Panc1 (cell line): ENCODE measurements around the gene ABCC4. TPM values are rescaled to one million over a fixed set of nuclear protein-coding genes. Genes with fewer than 3 reads are reported as not detected.

Source experiments
- ATAC-seq: fragments of 200-7000 bp; cut with Tn5 transposase; 2 replicates; pipeline ENCODE4 v1.9.1; 2020; ENCODE audit warnings: mild to moderate bottlenecking, moderate library complexity
- BruUV-seq: library from RNA; stranded (reverse); fragments of 400-500 nt; replicated peaks from 2 replicates; lab custom pipeline; 2021; lab: Mats Ljungman, UMichigan
- CTCF ChIA-PET: fragments of 300-600 bp; sonication (Branson Sonifier 250); formaldehyde crosslinking; loops from one replicate; lab custom pipeline; 2022; ENCODE audit warnings: antibody characterized with exemption; lab: Charles Lee
- POLR2A ChIA-PET: fragments of 300-600 bp; sonication (Branson Sonifier 250); formaldehyde crosslinking; loops from one replicate; lab custom pipeline; 2022; ENCODE audit warnings: antibody characterized with exemption; lab: Charles Lee
- DNase-seq: peaks from one replicate; pipeline ENCODE4 v3.0.0-alpha.2; 2010; ENCODE audit warnings: low read depth, low spot score
- H3K27ac ChIP-seq: 2 replicates; pipeline ENCODE4 v1.5.1; 2011; ENCODE audit warnings: mild to moderate bottlenecking, low read length, inconsistent platforms
- H3K27me3 ChIP-seq: fragments of 200-500 bp; sonication (Bioruptor generic); 2 replicates; pipeline ENCODE4 v1.6.0; 2014; ENCODE audit warnings: low read length, inconsistent platforms; ENCODE audit not compliant: control insufficient read depth, insufficient read depth
- H3K36me3 ChIP-seq: fragments of 200-500 bp; sonication (Bioruptor generic); 2 replicates; pipeline ENCODE4 v1.5.1; 2014; ENCODE audit warnings: inconsistent platforms, mild to moderate bottlenecking, low read length, moderate library complexity; ENCODE audit not compliant: control insufficient read depth, insufficient read depth
- H3K4me1 ChIP-seq: 2 replicates; pipeline ENCODE4 v1.5.1; 2011; ENCODE audit warnings: inconsistent platforms, mild to moderate bottlenecking, low read length, moderate library complexity; ENCODE audit not compliant: control insufficient read depth, insufficient read depth
- H3K4me3 ChIP-seq, 2 experiments: 2 replicates each; pipeline ENCODE4 v1.5.1; 2011 to 2012; ENCODE audit warnings: low read depth in 2 of 2, low read length in 2 of 2, mild to moderate bottlenecking in 2 of 2, inconsistent platforms in 1 of 2, moderate library complexity in 1 of 2
- H3K9me3 ChIP-seq: fragments of 200-500 bp; sonication (Bioruptor generic); 2 replicates; pipeline ENCODE4 v1.5.1; 2014; ENCODE audit warnings: low read depth, mild to moderate bottlenecking, inconsistent platforms, low read length, moderate library complexity; ENCODE audit not compliant: control insufficient read depth, insufficient read depth
- CTCF ChIP-seq: fragments of 450-650 bp; IDR thresholded peaks from 2 replicates; pipeline ENCODE4 v1.5.1; 2017; ENCODE audit warnings: mild to moderate bottlenecking
- POLR2AphosphoS5 ChIP-seq: IDR thresholded peaks from 2 replicates; pipeline ENCODE4 v1.6.1; 2012; ENCODE audit warnings: mild to moderate bottlenecking, low read depth, low read length, moderate library complexity
- SIN3A ChIP-seq: IDR thresholded peaks from 2 replicates; pipeline ENCODE4 v1.6.1; 2012; ENCODE audit warnings: low read depth, mild to moderate bottlenecking, low read length, moderate library complexity, borderline replicate concordance; ENCODE audit not compliant: insufficient read depth
- TCF7L2 ChIP-seq: IDR thresholded peaks from 2 replicates; pipeline ENCODE4 v1.6.1; 2011; ENCODE audit warnings: mild to moderate bottlenecking, low read depth, low read length, inconsistent platforms
- in situ Hi-C: cut with HindIII; loops from 2 replicates; pipeline ENCODE4 v1.10.0; 2016; ENCODE audit warnings: low sequenced_read_pairs, low pct_unique_long_range_greater_than_20kb
- intact Hi-C: fragments of 100-400 bp; cut with micrococcal nuclease; formaldehyde crosslinking; loops from one replicate; pipeline ENCODE4 v1.10.0; 2022; ENCODE audit not compliant: unreplicated experiment
- total RNA-seq: library from RNA; stranded (reverse); gene quantifications from one replicate; pipeline ENCODE4 v1.2.1, GENCODE V29; 2021; ENCODE audit not compliant: unreplicated experiment
- TF ChIP-seq, protein P1 (sequence below), 2 experiments: IDR thresholded peaks; 2 replicates each; pipeline ENCODE4 v1.6.1; 2011 to 2012; ENCODE audit warnings: low read depth in 2 of 2, control low read depth in 1 of 2, low read length in 1 of 2, mild to moderate bottlenecking in 1 of 2, moderate library complexity in 1 of 2; ENCODE audit not compliant: insufficient read depth in 1 of 2

The ABCC4 gene
- total RNA-seq, 1 experiment from 2014 or later, result 69.3 TPM

DNA sequence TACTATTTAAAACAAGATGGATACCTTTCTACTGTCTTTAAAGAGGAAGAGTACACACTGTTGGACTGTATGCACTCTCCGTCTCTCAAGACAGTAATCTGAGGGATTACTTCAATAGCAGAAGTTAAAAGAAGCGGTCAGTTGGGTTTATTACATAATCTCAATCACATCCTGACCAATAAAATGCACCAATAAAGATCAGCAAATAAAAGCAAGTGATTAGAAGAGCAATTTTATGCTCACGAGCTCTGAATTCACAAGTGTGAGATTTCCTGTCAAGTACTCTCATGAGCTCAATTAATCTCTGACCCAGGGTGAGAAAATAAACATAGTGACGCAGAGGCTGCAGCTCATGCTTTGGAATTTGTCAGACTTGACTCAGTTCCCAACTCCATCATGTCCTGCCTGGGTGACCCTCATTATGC lies 12.2 kb downstream of the ABCC4 start:
- no peaks in the 10 kb centered on the region for H3K9me3 ChIP-seq
- peaks cover 7% of the 10 kb centered on the region; the same call in 1 of the 2 replicates for H3K4me1 ChIP-seq
- CTCF ChIA-PET, result no interaction called here
- peak overlapping the region; percentile 59; the same call in 1 of the 2 replicates for H3K27ac ChIP-seq
- DNase-seq, result no peak
- H3K27me3 ChIP-seq, result no peaks in the 10 kb centered on the region
- TF ChIP-seq CTCF, result no peak
- no peak for TF ChIP-seq TCF7L2
- TF ChIP-seq, protein P1, sequence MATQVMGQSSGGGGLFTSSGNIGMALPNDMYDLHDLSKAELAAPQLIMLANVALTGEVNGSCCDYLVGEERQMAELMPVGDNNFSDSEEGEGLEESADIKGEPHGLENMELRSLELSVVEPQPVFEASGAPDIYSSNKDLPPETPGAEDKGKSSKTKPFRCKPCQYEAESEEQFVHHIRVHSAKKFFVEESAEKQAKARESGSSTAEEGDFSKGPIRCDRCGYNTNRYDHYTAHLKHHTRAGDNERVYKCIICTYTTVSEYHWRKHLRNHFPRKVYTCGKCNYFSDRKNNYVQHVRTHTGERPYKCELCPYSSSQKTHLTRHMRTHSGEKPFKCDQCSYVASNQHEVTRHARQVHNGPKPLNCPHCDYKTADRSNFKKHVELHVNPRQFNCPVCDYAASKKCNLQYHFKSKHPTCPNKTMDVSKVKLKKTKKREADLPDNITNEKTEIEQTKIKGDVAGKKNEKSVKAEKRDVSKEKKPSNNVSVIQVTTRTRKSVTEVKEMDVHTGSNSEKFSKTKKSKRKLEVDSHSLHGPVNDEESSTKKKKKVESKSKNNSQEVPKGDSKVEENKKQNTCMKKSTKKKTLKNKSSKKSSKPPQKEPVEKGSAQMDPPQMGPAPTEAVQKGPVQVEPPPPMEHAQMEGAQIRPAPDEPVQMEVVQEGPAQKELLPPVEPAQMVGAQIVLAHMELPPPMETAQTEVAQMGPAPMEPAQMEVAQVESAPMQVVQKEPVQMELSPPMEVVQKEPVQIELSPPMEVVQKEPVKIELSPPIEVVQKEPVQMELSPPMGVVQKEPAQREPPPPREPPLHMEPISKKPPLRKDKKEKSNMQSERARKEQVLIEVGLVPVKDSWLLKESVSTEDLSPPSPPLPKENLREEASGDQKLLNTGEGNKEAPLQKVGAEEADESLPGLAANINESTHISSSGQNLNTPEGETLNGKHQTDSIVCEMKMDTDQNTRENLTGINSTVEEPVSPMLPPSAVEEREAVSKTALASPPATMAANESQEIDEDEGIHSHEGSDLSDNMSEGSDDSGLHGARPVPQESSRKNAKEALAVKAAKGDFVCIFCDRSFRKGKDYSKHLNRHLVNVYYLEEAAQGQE (IDR thresholded peaks at IDR 0.05; ENCODE audit: insufficient read depth in 1 of 2, low read depth in 2 of 2, low read length in 1 of 2), result no peak
- no peak for TF ChIP-seq SIN3A
- TF ChIP-seq POLR2AphosphoS5, result no peak
- BruUV-seq, result no TSS peak
- in situ Hi-C loops, result no loop called here
- no peaks in the 10 kb centered on the region for H3K36me3 ChIP-seq
- ATAC-seq, result 0 out of 2 replicates have a peak, but pooled peaks have one; percentile 51
- intact Hi-C loops, result no loop called here
- POLR2A ChIA-PET, result no interaction called here
- no peak overlapping the region for H3K4me3 ChIP-seq

GRCh38 chr13:95284436-95284835 lies 16.8 kb downstream of the ABCC4 start:
- ChIA-PET POLR2A (no interaction called here), CTCF (no interaction called here)
- Histone ChIP-seq H3K9me3 (no peaks in the 10 kb centered on the region), H3K27me3 (no peaks in the 10 kb centered on the region), H3K36me3 (no peaks in the 10 kb centered on the region), H3K27ac (no peak overlapping the region; the same call in 1 of the 2 replicates), H3K4me1 (peaks cover 13% of the 10 kb centered on the region), H3K4me3 (no peak overlapping the region)
- in situ Hi-C loops (no loop called here), intact Hi-C loops (no loop called here)
- no peak for DNase-seq
- BruUV-seq, result no TSS peak
- TF ChIP-seq TCF7L2 (no peak), CTCF (no peak), POLR2AphosphoS5 (no peak), SIN3A (no peak)
- TF ChIP-seq, protein P1 (IDR thresholded peaks at IDR 0.05; ENCODE audit: insufficient read depth in 1 of 2, low read depth in 2 of 2, low read length in 1 of 2), result no peak
- ATAC-seq, result no peak
